ENCODE measurements around the gene TOMM6.

TOMM6 gene

DNA sequence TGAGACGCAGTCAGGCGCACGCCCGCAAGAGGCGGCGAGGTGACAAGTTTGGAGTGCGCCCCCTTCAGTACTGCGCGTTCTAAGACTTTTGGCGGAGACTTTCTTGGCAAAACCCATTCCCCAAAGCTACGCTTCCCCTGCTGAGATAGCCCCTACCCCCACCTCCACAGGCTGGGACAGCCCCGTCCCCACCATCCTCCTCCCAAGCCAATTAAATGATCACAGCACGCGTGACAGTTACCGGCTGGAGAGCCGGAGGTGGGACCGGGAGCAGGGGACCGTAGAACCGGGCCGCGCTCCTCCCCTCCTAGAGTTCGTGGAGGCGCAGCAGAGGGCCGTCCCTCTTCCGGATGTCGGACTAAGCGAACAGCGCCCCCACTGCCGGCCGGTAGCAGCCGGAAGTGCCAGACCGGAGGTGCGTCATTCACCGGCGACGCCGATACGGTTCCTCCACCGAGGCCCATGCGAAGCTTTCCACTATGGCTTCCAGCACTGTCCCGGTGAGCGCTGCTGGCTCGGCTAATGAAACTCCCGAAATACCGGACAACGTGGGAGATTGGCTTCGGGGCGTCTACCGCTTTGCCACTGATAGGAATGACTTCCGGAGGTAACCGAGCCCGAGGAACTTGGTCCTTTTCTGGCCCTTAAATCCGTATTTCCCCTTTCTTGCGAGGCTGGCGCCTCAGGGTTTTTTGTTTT is at the start of gene TOMM6:
TOMM6 (plus strand) TSS at position 476 of the 699 bp plus-strand sequence; CDS start at position 480, 4 bp downstream.
- DNase-seq (ENCODE audit: low read depth in 2 of 2) = peak; percentile 92 to 94

DNA sequence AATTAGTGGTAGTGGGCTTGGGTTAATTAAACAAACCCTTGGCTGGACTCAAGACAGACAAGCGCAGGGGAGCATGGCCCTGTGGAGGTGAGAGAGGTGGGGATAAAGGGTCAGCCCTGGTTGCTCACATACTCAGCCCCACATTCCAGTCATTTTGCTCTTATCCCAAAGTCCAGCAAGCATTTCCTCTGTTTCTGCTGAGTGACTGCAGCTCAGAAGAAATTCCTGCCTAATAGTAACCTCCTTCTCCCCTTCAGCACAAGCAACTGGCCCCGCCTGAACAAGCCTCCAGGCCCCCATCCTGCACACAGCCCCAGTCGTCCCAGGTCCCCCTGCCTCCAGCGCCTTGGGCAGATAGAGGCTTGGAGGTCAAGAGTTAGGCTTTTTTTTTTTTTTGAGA is 48.5 kb upstream of the TOMM6 start:
- DNase-seq (ENCODE audit: low read depth in 2 of 2) = no peak

DNA sequence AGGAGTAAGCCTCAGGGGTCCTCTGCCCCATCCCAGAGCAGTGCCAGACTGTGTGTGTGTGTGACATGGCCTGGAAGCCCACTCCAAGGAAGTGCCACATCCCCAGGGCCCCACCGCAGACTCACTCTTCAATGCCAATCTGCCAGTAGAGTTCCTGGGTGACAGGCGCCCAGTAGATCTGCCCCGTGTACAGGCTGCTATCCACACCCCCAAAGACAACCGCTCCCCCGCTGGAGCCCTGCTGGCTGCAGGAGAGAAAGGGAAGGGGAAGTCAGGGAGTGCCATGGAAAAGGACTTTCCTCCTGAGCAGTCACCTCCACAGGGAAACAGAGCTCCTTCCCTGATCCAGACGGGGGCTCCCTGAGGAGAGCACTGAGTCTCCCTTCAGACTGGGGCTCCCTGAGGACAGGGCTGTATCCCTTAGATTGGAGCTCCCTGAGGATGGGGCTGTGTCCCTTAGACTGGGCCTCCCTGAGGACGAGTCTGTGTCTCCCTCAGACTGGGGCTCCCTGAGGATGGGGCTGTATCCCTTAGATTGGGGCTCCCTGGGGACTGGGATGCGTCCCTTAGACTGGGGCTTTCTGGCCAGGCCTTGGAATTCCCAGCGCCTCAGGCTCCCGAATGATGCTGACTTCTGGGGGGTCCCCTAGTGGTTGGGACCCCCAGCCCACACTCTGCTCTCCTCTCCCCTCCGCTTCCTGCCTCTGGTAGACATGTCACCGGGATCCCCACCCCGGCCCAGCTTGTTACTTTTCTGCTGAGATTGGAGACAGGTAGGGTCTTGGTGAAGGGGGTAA is 46.9 kb upstream of the TOMM6 start:
- DNase-seq (ENCODE audit: low read depth in 2 of 2) = no peak

DNA sequence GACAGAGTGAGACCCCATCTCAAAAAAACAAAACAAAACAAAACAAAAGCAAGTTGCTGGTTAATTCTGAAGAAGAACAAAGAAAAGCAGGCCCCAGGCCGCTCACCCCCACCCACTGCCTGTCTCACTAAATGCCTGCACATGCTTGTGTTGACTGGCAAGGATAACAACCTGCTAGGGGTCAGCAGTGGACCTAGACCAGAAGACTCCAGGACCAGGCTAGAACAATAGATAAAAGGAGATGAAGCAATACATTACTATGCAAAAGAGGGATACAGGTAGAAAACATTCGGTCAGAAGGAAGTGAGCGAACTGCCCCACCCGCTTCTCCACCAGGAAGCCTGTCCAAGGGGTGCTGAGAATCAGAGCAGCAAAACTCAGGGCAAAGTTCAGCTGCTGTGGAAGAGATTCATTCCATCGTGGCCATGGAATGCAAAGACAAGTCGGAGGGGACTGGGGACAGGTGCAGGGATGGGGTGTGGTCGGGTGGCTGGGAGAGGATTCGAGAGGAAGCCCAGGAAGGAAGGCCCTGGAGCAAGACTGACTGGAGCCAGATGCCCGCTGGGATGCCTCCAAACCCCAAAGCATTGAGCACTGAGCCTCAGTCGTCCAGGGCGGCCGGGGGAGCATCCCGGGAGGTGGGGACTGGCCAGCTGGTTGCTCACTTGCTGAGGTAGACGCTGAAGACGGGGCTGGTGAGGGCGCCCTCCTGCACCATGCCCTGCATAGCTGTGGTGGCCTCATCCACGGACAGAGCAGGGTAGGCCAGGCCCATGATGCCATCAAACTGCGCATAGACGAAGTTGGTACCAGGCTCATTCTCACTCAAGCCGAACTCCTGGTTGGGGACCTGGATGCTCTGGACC is 45.6 kb upstream of the TOMM6 start:
- no peak for DNase-seq (ENCODE audit: low read depth in 2 of 2)

DNA sequence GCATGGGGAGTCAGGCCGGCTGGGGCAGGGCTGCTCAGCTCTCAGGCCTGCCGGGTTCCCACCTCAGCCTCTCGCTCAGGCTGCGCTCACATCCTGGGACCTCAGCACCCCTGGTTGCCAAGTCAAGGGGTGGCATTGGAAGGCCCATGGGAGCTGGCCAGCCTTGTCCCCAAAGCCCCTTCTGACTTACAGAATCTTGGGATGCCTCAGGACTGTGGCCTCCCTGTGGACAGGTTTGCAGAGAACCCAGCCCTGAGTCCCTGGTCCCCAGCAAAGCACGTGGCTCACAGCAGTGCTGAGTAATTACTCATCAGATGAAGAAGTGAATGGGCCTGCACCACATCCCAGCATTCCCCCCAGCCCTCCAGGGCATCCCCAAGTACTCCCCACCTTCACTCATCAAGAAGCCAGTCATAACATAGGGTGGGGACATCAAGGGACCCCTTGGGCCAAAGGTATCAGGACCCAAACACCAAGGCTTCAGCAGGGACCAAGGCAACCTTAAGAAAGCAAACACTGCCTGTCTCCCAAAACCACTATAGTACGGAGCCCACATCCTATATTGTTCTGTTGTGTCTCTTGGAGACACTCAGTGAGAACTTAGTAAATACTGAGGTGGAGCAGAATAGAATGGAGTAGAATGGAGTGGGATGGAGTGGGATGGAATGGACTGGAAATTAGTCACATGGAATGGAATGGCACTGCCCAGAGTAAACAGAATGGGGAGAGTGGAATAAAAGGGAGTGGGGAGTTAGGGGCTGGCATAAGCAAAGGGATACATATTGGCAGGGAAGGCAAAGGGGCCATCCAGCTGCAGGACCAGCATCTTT is 43.9 kb upstream of the TOMM6 start:
- no peak for DNase-seq (ENCODE audit: low read depth in 2 of 2)

DNA sequence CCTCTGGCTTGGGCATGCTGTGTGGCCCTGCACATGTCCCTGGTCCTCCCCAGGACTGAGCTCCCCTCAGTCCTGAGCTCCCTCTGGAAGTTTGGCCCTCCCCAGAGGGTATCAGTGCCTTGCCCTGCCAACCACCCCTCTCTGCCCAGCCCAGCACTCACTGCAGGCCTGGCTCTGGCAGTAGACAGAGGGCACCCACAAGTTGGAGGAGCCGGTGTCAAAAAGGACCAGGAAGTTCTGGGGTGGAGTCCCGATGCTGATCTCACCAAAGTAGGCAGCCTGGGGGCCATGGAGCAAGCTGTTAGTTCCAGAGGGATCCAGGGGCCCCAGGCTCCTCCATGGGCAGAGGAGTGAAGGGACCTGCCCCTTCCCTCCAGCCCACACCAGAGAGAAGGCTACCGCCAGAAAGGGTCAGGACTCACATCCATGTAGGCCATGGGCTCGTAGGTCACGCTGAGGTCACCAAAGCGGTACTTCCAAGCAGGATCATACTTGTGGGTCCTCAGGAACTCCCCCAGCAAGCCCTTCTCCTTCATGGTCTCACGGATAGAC is 43.2 kb upstream of the TOMM6 start:
- DNase-seq (ENCODE audit: low read depth in 2 of 2) = no peak

DNA sequence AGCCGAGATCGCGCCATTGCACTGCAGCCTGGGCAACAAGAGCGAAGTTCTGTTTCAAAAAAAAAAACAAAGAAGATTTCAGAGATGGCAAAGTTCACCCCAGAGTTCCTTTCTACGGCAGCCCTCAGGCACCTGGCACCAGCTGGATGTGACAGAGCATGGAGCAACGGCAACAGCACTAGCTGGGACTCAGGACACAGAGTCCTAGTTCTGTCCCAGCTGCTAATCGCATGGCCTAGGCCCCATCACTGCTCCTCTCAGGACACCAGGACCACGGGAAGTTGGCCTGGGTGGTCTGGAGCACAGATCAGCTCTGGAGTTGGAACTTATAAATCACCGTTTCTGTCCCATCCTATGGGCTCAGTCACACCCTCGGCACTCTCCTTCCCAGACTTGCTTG is 41.4 kb upstream of the TOMM6 start:
- DNase-seq (ENCODE audit: low read depth in 2 of 2) = no peak

DNA sequence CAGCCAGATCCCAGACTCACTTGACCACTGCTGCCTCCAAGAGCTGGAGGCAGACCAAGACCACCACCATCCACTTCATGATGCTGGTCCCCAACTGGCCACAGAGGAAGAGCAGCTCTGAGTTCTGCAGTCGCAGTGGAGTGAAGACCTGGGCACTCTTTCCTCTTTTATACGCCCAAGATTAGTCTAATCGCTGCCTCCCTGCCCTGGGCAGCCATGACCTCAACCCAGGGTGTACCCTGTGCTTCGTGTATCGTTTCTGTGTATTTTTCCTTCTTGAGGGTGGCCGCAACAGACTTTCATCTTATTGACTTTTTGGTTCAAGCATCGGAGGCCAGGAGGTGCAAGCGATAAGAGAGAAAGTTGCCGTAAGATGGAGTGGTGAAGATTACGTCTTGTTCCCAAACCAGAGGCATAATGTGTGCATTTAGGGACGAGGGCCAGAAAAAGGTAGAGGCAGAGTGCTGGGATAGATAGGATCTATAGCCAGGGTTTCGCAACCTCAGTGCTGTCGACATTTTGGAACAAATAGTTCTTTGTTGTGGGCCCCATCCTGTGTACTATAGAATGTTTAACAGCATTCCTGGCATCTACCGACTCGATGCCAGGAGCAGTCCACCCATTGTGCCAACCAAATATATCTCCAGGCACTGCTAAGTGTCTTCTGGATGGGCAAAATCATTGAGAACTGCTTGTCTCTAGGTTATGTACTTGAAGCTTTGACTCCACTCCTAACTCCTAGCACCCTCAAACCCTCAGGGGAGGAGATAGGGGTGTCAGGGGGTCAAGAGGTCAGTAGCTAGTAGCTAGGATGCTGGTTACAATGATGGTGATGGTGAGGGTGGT is 40.0 kb upstream of the TOMM6 start, which contains the start of gene PGC:
PGC (minus strand) TSS at position 142 of the 846 bp plus-strand sequence; CDS start at position 79, 63 bp downstream.
- no peak for DNase-seq (ENCODE audit: low read depth in 2 of 2)

DNA sequence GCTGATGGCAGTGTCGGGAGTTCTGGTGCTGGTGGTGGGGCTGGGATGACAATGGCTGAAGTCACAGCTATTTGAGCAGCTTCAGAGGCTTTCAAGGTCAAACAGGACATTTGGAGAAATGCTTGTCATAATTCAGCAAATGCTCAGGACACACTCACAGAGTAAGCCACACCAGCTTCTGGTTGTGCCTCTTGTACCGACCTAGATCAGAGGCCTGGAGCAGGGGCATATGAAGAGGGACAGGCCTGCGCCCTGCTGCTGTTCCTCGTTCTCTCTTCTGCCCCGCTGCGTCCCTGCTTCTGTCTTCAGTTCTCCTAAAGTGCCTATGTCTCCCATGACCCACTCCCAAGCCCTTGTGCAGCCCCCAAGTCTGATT is 39.4 kb upstream of the TOMM6 start:
- no peak for DNase-seq (ENCODE audit: low read depth in 2 of 2)

DNA sequence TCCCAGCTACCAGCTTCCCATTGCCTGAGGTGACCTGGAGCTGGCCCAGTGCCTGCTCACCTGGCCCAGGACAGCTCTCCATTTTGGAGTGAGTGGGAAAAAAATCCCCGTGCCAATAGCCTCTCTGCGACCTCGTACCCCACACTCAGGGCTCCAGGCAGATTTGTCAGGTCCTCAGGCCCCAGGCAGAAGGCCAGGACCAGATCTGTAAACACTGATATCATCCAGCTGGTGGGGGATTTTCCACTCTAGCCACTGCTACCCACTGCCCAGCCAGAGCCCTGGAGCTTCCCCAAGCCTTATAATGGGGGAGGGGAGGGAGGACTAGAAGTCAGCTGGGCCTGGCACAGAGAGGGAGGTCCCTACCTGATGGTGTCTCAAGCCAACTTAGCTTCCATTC is 39.0 kb upstream of the TOMM6 start:
- no peak for DNase-seq (ENCODE audit: low read depth in 2 of 2)

DNA sequence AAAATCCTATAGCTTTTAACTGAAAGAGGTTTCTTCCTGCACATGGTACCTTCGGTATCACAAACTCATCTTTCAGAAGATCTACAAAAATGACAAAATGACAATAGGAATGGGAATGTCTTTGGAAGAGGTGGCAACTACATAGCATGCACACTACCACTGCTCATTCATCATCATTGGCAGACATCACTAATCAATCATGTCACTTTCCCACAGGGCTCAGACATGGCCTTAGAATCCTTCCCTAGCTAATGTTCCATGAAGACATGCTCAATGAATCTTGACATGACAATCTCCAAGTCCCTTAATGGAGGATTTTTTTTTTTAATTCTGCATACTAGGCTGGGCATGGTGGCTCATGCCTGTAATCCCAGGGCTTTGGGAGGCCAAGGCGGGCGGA is 37.1 kb upstream of the TOMM6 start:
- DNase-seq (ENCODE audit: low read depth in 2 of 2) = no peak

DNA sequence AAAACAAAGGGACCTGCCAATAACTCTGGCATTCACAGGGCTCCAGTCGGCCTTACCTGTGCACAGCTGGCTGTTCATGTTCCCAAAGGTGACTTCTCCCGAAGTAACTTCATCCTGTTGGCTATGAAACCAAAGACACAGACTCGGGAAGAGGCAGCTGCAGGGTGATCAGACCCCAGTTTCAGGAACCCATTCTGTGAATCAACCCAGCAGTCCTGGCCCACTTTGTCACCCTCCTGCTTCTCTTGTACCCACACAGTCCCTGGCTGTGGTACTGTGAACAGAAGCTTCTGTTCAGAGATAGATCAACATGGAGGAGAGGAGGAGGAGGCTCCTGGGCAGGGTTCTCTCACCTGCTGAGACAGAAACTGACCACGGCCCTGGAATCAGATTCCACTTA is 31.6 kb upstream of the TOMM6 start:
- no peak for DNase-seq (ENCODE audit: low read depth in 2 of 2)

DNA sequence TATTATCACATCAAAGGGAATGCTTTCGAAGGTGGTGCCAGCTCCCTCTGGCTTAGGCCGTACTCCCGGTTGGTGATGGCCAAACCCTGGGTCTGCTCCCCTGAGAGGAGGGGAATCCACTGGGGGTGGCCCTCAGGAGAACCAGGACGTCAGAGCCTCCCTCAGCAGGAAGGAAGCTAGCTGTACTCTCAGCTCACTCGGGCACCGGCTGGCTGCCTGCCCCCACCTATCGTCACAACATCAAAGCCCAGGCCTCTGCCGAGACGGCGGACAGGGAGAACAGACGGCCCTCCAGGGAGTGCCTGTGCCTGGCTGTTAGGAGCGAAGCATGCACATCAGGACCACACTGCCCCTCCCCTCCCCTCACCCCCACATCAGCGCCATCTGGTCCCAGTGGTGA is 31.1 kb upstream of the TOMM6 start:
- no peak for DNase-seq (ENCODE audit: low read depth in 2 of 2)

DNA sequence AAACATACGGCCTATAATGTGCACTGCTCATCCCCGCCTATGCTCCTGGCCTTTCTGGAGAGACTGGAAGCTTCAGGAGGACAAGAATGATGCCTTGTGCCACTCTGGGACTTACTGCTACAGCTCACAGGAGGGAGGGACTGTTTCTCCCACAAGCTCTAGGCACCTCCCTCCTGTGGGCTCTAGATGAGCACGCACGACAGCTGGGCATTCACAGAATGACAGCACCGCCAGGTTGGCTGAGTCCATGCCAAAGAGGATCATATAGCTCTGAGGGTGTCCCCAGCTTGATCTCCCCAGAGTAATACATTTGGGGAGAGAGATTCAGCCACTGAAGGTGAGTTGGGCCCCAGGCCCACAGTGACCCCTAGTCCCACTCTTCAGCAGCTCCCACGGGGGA is 30.2 kb upstream of the TOMM6 start:
- no peak for DNase-seq (ENCODE audit: low read depth in 2 of 2)

DNA sequence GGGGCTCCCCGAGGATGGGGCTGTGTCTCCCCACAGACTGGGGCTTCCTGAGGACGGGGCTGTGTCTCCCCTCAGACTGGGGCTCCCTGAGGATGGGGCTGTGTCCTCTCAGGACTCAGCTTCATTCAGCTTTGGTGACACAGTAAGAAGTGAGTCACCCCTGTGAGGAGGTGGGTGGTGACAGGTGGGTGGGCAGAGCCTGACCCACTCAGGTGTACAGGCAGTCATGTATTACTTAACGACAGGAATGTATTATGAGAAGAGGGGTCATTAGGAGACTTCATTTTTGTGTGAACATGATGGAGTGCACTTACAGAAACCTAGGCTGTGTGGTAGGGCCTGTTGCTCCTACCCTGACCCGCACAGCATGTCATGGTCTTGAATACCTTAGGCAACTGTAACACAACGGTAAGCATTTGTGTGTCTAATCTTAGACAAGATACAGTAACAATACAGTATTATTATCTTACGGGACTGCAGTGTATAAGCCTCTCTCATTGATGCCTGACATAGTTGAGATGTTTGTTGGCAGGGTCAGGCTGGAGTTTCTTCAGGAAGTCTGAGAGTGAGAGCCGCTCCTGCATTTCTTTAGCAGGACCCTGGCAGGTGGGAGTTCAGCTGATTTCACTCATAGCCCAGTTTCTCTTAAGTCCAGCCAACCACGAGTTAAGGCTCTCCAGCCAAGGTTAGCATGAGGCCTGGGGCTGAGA is 29.4 kb upstream of the TOMM6 start:
- DNase-seq (ENCODE audit: low read depth in 2 of 2) = no peak

DNA sequence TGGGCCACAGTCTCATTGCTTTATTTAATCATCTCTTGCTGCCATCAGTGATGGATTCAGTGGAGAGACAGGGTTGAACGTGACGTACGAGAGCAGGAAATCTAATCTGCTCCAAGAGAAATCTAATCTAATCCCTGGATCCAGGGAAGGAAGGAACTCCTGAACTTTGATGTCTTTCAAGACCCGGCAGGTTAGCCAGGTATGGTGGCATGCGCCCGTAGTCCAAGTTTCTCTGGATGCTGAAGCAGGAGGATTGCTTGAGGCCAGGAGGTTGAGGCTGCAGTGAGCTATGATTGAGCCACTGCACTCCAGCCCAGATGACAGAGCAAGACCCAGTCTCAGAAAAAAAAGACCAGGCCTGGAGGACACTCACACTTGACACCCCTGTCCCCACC is 28.9 kb upstream of the TOMM6 start:
- no peak for DNase-seq (ENCODE audit: low read depth in 2 of 2)

DNA sequence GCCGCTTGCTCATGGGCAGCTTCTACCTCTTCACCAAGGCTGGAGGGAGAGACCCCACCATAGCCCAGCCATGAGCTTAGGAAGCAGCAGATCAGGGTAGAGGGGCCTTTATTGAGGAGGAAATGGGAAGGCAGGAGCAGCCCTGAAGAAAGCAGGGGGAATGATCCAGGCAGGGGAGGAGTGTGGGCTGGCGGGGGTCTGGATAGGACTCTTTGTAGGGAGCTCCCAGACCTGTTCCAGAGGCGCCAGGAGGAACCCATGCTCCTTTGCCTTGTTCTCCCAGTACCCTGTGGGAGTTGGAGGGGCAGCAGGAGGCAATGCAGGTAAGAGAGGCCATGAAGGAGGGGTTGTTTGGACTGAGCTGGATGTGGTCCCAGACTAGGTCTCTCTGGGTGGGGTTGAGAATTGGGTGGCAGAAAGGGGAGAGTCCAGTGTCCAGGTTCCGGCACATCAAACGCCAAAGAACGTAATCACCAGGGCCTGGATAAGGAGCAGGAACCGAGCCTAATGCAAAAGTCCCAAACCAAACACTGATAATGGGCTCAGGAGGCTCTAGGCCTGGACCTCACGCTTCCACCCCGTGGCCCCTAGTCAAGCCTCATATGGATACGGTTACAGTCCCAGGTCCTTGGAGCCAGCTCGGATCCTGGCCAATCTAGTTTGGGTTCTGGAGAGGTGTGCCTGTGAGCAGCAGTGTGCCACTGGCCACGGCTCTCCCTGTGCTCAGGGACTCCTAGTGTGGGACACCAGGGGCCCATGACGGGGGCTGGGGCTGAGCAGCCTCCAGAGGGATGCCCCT is 28.2 kb upstream of the TOMM6 start:
- no peak for DNase-seq (ENCODE audit: low read depth in 2 of 2)

DNA sequence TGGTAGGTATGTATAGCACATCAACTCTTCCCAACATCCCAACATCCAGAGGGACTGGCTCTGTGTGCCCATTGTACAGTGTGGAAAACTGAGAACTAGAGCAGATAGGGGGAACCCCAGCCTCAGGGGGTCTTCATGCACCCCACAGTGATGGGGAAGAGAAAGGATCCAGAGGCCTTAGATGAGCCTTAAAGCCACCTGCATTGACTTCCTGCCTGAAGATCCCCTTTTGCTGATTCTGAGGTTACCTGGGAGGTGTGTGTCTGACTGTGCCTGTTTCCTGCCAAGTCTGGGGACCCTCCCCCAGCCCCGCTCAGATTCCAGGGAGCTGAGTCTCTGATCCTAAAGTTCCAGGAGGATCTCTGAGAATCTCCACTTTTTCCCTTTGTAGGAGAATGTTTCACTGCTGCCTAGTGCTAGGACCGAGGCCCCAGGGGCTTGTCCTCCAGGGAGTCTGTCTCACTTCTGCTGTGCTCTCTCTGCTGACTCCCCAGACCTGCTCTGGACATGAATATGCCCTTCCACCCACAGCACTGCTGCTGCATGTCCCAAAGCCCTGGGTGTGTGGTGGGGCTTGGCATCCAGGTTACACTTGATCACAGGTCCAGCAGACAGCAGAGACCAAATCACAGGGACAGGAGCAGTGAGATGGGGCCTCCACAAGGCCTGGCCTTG is 27.5 kb upstream of the TOMM6 start:
- DNase-seq (ENCODE audit: low read depth in 2 of 2) = no peak

All from stimulated activated CD4-positive, alpha-beta T cell treated with anti-CD3 and anti-CD28 coated beads, Interleukin-1b, Interleukin-23, amount 100 ng/mL, for 4 hours (primary cell).